ENCODE data around the gene MAPK1. TPM values are rescaled to one million over a fixed set of nuclear protein-coding genes. Genes with fewer than 3 reads are reported as not detected.
"Not testable (repeated sequence)": the region's sequence is repeated elsewhere in the genome, so short reads cannot be mapped to it uniquely, and the experiment has no call there.

The MAPK1 gene
- total RNA-seq, 1 experiment from 2014 or later: 55.2 TPM

- no peak for DNase-seq (ENCODE audit: low read depth)
These were observed 109.2 kb downstream of the MAPK1 start for GRCh38 chr22:21758091-21758864.

- DNase-seq (ENCODE audit: low read depth): peak; percentile 87
These were observed 111.6 kb downstream of the MAPK1 start for GRCh38 chr22:21755851-21756284.

GRCh38 chr22:21754523-21754922 lies 112.9 kb downstream of the MAPK1 start:
- DNase-seq (ENCODE audit: low read depth): no peak

- DNase-seq (ENCODE audit: low read depth): no peak
These were observed 113.9 kb downstream of the MAPK1 start for GRCh38 chr22:21753374-21754111.

GRCh38 chr22:21752276-21752675 lies 115.2 kb downstream of the MAPK1 start:
- no peak for DNase-seq (ENCODE audit: low read depth)

GRCh38 chr22:21745948-21746347 lies 121.5 kb downstream of the MAPK1 start:
- DNase-seq (ENCODE audit: low read depth): no peak

- DNase-seq (ENCODE audit: low read depth): peak; percentile 47
These were observed 122.5 kb downstream of the MAPK1 start for GRCh38 chr22:21744917-21745316.

GRCh38 chr22:21741790-21742189 lies 125.7 kb downstream of the MAPK1 start:
- DNase-seq (ENCODE audit: low read depth): no peak

- DNase-seq (ENCODE audit: low read depth): no peak
These were observed 126.4 kb downstream of the MAPK1 start for GRCh38 chr22:21741059-21741458.

- no peak for DNase-seq (ENCODE audit: low read depth)
These were observed 127.5 kb downstream of the MAPK1 start for GRCh38 chr22:21739828-21740377.

- DNase-seq (ENCODE audit: low read depth): no peak
These were observed 128.5 kb downstream of the MAPK1 start for GRCh38 chr22:21738966-21739365.

GRCh38 chr22:21738081-21738480 lies 129.4 kb downstream of the MAPK1 start:
- no peak for DNase-seq (ENCODE audit: low read depth)

GRCh38 chr22:21736948-21737347 lies 130.5 kb downstream of the MAPK1 start:
- DNase-seq (ENCODE audit: low read depth): no peak

GRCh38 chr22:21736084-21736642 lies 131.3 kb downstream of the MAPK1 start:
- DNase-seq (ENCODE audit: low read depth): no peak

- peak; percentile 99 for DNase-seq (ENCODE audit: low read depth)
These were observed 132.0 kb downstream of the MAPK1 start, which contains the start of gene YPEL1 for GRCh38 chr22:21735200-21736083. TSS of gene YPEL1 (minus strand) at chr22:21735794. CDS start at chr22:21710744, 25,050 bp downstream.

GRCh38 chr22:21734540-21735199 lies 132.8 kb downstream of the MAPK1 start:
- no peak for DNase-seq (ENCODE audit: low read depth)

GRCh38 chr22:21731503-21731902 lies 135.9 kb downstream of the MAPK1 start:
- no peak for DNase-seq (ENCODE audit: low read depth)

GRCh38 chr22:21730535-21731308 lies 136.7 kb downstream of the MAPK1 start:
- DNase-seq (ENCODE audit: low read depth): no peak

- not testable (repeated sequence) for DNase-seq (ENCODE audit: low read depth)
These were observed 138.3 kb downstream of the MAPK1 start for GRCh38 chr22:21729184-21729583.

- no peak for DNase-seq (ENCODE audit: low read depth)
These were observed 139.2 kb downstream of the MAPK1 start for GRCh38 chr22:21728270-21728669.
